Stomach smooth muscle (tissue), 2 donors: ENCODE results near the gene SAA2.
"Not testable (repeated sequence)": the region's sequence is repeated elsewhere in the genome, so short reads cannot be mapped to it uniquely, and the experiment has no call there.

Experiments
- H3K27ac ChIP-seq: one replicate; pipeline ENCODE4 v1.7.0; 2013; ENCODE audit warnings: mild to moderate bottlenecking, low read length, inconsistent platforms
- H3K27me3 ChIP-seq, 2 donors: one replicate each; pipeline ENCODE4 v1.7.0; 2013; ENCODE audit warnings: low read length in 2 of 2; ENCODE audit not compliant: insufficient read depth in 2 of 2, control insufficient read depth in 1 of 2
- H3K36me3 ChIP-seq, 2 donors: one replicate each; pipeline ENCODE4 v1.7.0; 2013; ENCODE audit warnings: low read length in 2 of 2; ENCODE audit not compliant: control insufficient read depth in 2 of 2, insufficient read depth in 2 of 2
- H3K4me1 ChIP-seq: one replicate; pipeline ENCODE4 v1.7.0; 2013; ENCODE audit warnings: low read length; ENCODE audit not compliant: control insufficient read depth, insufficient read depth
- H3K4me3 ChIP-seq, 2 donors: one replicate each; pipeline ENCODE4 v1.7.0; 2013; ENCODE audit warnings: low read length in 2 of 2
- H3K9ac ChIP-seq, 2 donors: one replicate each; pipeline ENCODE4 v1.7.0; 2013; ENCODE audit warnings: low read length in 2 of 2, mild to moderate bottlenecking in 1 of 2
- H3K9me3 ChIP-seq, 2 donors: one replicate each; pipeline ENCODE4 v1.7.0; 2013; ENCODE audit warnings: low read length in 2 of 2; ENCODE audit not compliant: control insufficient read depth in 2 of 2
- donor health status: healthy.
- donor health status: Pancreatic carcinoma.

Gene SAA2

GRCh38 chr11:18267335-18268133 lies 19.1 kb upstream of the SAA2 start:
- not testable (repeated sequence) for H3K27ac ChIP-seq, H3K4me3 ChIP-seq, H3K4me1 ChIP-seq, H3K36me3 ChIP-seq, H3K27me3 ChIP-seq, H3K9ac ChIP-seq, H3K9me3 ChIP-seq

- Histone ChIP-seq H3K9ac (no peak within 1 kb of the TSS), H3K36me3 (no peaks in the 10 kb centered on the region), H3K4me1 (no peaks in the 10 kb centered on the region)
Measured at GRCh38 chr11:18265949-18266348, 17.5 kb upstream of the SAA2 start, which contains the start of gene SAA1. Gene SAA1, plus strand, starts transcription at chr11:18266264. Its CDS starts 624 bp downstream, at chr11:18266888.

GRCh38 chr11:18264677-18265555 lies 16.4 kb upstream of the SAA2 start:
- Histone ChIP-seq H3K27me3 (no peaks in the 10 kb centered on the region), H3K27ac (no peak overlapping the region), H3K9me3 (no peaks in the 10 kb centered on the region), H3K9ac (no peak overlapping the region), H3K36me3 (no peaks in the 10 kb centered on the region), H3K4me1 (no peaks in the 10 kb centered on the region), H3K4me3 (no peak overlapping the region)

More at GRCh38 chr11:18265949-18266348, 17.5 kb upstream of the SAA2 start, which contains the start of gene SAA1:
- Histone ChIP-seq H3K4me3 (no peak within 1 kb of the TSS), H3K27me3 (no peaks in the 10 kb centered on the region), H3K27ac (no peak within 1 kb of the TSS), H3K9me3 (no peaks in the 10 kb centered on the region)

GRCh38 chr11:18264035-18264434 lies 15.6 kb upstream of the SAA2 start:
- Histone ChIP-seq H3K27ac (no peak overlapping the region), H3K9me3 (no peaks in the 10 kb centered on the region), H3K27me3 (no peaks in the 10 kb centered on the region), H3K36me3 (no peaks in the 10 kb centered on the region), H3K9ac (no peak overlapping the region), H3K4me1 (no peaks in the 10 kb centered on the region), H3K4me3 (no peak overlapping the region)

GRCh38 chr11:18262681-18263350 lies 14.3 kb upstream of the SAA2 start:
- H3K4me1 ChIP-seq, H3K4me3 ChIP-seq, H3K36me3 ChIP-seq, H3K27ac ChIP-seq, H3K27me3 ChIP-seq, H3K9me3 ChIP-seq, H3K9ac ChIP-seq: not testable (repeated sequence)

GRCh38 chr11:18261721-18262120 lies 13.3 kb upstream of the SAA2 start:
- Histone ChIP-seq H3K9ac (no peak overlapping the region), H3K4me3 (no peak overlapping the region), H3K27ac (no peak overlapping the region)

GRCh38 chr11:18259259-18259658 lies 10.8 kb upstream of the SAA2 start:
- Histone ChIP-seq H3K9me3 (no peaks in the 10 kb centered on the region), H3K27ac (no peak overlapping the region), H3K27me3 (no peaks in the 10 kb centered on the region), H3K9ac (no peak overlapping the region), H3K4me1 (no peaks in the 10 kb centered on the region), H3K4me3 (no peak overlapping the region), H3K36me3 (no peaks in the 10 kb centered on the region)

More at GRCh38 chr11:18261721-18262120, 13.3 kb upstream of the SAA2 start:
- no peaks in the 10 kb centered on the region for H3K36me3 ChIP-seq
- H3K4me1 ChIP-seq = no peaks in the 10 kb centered on the region
- no peaks in the 10 kb centered on the region for H3K9me3 ChIP-seq
- H3K27me3 ChIP-seq = no peaks in the 10 kb centered on the region

- no peaks in the 10 kb centered on the region for H3K36me3 ChIP-seq
- no peak overlapping the region for H3K27ac ChIP-seq
- no peak overlapping the region for H3K9ac ChIP-seq
- H3K9me3 ChIP-seq = no peaks in the 10 kb centered on the region
- no peak overlapping the region for H3K4me3 ChIP-seq
- H3K27me3 ChIP-seq = peaks cover 0 to 2% of the 10 kb centered on the region in 2 donors
- no peaks in the 10 kb centered on the region for H3K4me1 ChIP-seq
Measured at GRCh38 chr11:18254781-18255361, 6.4 kb upstream of the SAA2 start.

- Histone ChIP-seq H3K27me3 (peaks cover 0 to 2% of the 10 kb centered on the region in 2 donors), H3K4me3 (no peak overlapping the region), H3K9ac (no peak overlapping the region), H3K27ac (no peak overlapping the region), H3K9me3 (no peaks in the 10 kb centered on the region), H3K36me3 (no peaks in the 10 kb centered on the region), H3K4me1 (no peaks in the 10 kb centered on the region)
Measured at GRCh38 chr11:18253778-18254338, 5.4 kb upstream of the SAA2 start.

- Histone ChIP-seq H3K4me1 (no peaks in the 10 kb centered on the region), H3K4me3 (no peak overlapping the region), H3K9me3 (no peaks in the 10 kb centered on the region), H3K9ac (no peak overlapping the region), H3K27ac (no peak overlapping the region), H3K27me3 (peaks cover 0 to 2% of the 10 kb centered on the region in 2 donors), H3K36me3 (no peaks in the 10 kb centered on the region)
Measured at GRCh38 chr11:18253233-18253632, 4.8 kb upstream of the SAA2 start.
